Activated naive CD4-positive, alpha-beta T cell treated with Interleukin-2 at 50 U/mL for 16 hours (primary cell): ENCODE data around the gene ZNF423.

Experiments
- DNase-seq: peaks from one replicate; pipeline ENCODE4 v3.0.0-alpha.2; 2020

ZNF423 gene

DNA sequence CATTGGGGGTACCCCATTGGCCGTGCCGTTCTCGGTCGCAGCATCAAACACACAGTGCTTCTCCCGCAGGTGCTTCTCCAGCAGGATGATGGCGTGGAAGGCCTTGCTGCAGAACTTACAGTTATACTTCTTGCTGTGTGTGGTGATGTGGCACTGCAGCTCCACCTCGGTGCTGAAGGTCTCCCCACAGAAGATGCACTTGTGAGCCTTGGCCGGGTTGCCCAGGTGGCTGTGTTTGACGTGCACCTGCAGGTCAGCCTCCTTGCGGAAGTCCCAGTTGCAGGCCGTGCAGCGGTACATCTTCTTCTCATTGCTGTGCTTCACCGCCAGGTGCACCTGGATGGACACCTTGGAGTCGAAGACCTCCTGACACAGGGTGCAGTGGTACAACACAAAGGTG is 219.3 kb downstream of the ZNF423 start:
- no peak for DNase-seq

- no peak for DNase-seq
Measured at GRCh38 chr16:49635591-49636581, 220.0 kb downstream of the ZNF423 start.

- DNase-seq: no peak
Measured at GRCh38 chr16:49635009-49635350, 220.9 kb downstream of the ZNF423 start.

DNA sequence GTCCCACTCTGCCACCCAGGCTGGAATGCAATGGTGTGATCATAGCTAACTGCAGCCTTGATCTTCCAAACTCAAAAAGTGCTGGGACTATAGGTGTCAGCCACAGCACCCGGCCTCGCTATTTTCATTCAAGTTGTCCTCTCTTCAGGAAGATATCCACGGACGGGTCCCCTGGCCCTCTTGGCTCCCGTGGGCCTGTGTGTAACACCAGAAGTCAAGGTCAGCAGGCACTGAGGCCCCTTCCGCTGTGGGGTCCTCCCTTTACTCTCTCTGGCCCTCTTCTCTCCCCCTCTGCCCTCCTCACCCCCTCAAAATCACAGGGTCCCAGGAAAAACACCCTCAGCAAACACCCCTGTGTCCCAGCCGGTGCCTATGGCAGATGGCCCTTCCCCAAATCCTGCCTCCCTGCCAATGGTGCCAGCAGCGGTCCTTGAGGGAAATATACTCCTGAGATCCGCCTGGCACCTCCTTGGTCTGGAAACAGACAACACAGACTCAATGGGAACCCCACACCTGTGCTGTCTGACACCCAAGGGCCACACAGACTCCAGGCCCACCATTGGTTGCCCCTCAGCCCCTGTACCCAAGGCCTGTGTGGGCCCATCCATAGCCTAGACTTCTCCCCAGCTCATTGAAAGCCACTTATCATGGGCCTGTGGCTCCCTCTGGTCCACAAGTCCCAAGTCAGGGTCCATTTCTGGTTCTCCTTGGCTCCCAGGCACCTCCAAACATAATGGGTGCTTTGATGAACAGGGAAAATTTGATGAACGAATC is 221.5 kb downstream of the ZNF423 start:
- DNase-seq: no peak

DNA sequence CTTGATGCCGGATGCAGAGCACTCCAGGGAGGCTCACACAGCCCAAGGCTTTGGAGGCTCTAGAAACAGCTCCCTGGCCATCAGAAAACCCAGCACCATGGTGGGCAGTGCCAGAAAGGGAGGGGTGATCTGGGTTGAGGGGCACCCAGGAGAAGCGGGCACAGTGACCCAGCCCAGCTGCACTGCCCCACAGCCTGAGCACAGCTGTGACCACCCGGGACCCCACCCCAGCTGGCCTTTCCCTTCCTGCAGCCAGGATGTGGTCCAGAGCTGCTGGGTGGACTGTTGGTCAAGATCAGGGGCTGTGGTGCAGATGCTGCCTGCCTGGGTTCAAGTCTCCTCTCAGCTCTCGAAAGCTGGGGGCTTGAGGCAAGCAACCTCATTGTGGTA is 223.1 kb downstream of the ZNF423 start:
- no peak for DNase-seq

DNA sequence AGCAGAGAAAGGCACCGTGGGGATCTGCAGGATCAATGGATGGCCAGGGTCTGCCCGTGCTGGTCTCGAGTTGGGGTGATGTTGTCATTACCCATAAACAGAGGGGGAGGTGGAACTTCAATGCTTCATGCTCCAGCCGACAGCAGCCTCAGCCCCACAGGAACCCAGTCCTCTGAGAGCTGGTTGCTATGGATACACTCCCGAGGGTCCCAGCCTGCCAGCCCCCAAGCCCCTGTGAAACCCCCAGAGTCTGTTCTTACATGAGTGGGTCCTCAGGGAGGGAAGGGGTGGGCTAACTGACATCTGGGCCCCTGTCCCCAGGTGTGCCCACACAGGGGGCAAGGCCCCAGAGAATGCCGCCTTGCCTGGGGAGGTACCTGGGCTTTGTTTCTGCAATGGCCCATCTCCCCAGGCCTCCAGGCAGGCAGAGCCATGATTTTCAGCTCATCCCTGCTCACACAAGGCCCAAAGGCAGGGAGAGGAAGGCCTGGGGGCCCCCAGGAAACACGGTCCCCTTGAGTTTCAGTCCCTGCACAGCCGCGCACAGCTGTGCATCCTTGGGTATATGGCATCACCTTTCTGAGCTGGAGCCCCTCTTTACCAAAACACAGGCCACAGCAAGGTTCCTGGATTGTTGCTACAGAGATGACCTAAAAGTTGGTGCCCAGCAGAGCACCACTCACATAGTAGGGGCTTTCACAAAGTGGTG is 223.7 kb downstream of the ZNF423 start:
- DNase-seq: no peak

- DNase-seq: no peak
Measured at GRCh38 chr16:49631187-49632041, 224.5 kb downstream of the ZNF423 start.

- DNase-seq: no peak
Measured at GRCh38 chr16:49630783-49631182, 225.1 kb downstream of the ZNF423 start.

DNA sequence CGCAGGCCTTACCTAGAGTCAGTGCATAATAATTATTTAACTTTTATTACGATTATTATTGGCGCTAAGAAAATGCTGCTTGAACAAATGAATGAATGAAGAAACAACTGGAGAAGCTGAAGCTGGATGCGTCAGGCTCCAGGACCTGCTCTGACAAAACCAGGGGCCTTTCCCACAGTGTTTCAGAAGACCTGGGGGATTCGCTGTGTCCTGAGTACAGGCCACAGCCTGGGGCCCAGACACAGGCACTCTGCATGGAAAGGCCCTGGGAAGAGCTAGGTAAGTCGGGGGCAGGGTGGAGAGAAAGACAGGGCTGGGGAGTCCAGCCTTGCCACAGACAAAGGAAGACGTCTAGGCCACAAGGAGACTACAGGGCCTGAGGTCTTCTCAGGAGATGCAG is 226.1 kb downstream of the ZNF423 start:
- DNase-seq: no peak

DNA sequence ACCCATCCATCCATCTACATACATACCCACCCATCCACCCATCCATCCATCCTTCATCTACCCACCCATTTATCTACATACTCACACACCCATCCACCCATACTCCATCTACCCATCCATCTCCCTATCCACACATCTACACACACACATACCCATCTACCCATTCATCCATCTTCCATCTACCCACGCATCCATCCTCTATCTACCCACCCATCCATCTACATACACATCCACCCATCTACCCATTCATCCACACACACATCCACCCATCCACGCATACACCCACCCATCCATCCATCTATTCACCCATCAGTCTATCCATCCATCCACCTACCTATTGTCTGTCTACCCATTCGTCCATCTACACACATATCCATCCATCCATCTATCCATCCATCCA is 227.8 kb downstream of the ZNF423 start:
- DNase-seq: no peak

DNA sequence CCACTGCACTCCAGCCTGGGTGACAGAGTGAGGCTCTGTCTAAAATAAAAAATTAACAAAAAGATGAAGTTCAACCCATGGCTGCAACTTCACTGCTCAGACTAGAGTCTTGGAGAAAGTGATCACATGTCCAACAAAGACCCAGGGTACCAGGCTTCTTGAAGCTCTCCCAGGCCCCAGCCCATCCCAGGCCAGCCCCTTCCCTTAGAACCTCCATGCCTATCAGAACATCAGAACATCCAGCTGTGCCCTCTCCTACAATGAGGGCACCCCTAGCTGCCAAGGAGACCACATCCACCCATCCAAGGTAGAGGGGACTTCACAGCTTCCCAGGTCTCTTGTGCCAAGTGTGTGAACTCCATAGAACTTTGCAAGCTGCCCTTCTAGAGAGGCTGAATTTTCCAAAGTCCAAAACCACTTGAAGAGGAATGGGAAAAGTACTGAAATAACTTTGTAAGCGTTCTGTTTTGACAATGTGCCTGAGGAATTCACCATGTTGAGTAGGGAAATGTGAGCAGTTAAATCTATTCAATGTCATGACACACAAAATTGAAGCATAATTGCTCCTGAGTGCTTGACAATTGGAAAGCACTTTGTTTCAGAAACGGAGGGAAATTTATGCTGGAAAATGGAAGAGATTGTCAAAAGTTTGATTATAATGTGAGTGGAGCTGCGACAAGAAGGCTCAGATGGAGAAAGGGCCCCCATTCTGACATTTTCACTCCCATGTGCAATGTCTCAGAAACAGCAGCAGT is 230.4 kb downstream of the ZNF423 start:
- DNase-seq: no peak

- no peak for DNase-seq
Measured at GRCh38 chr16:49623501-49624266, 232.2 kb downstream of the ZNF423 start.

GRCh38 chr16:49622421-49623402 is 233.2 kb downstream of the ZNF423 start:
- DNase-seq: no peak

DNA sequence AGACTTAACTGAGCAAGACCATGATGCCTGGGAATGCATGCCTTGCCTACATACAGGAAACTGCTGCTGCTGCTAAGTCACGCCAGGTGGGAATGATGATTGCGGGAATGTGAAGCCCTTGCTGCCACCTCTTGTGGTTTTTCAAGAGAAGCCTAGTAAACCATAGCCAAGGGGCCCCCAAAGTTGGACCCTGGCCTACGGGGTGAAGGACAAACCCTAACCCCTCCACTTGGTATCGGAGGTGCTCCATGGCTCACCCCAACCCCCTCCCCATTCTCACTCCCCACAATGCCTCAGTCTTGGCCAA is 233.9 kb downstream of the ZNF423 start:
- no peak for DNase-seq

DNA sequence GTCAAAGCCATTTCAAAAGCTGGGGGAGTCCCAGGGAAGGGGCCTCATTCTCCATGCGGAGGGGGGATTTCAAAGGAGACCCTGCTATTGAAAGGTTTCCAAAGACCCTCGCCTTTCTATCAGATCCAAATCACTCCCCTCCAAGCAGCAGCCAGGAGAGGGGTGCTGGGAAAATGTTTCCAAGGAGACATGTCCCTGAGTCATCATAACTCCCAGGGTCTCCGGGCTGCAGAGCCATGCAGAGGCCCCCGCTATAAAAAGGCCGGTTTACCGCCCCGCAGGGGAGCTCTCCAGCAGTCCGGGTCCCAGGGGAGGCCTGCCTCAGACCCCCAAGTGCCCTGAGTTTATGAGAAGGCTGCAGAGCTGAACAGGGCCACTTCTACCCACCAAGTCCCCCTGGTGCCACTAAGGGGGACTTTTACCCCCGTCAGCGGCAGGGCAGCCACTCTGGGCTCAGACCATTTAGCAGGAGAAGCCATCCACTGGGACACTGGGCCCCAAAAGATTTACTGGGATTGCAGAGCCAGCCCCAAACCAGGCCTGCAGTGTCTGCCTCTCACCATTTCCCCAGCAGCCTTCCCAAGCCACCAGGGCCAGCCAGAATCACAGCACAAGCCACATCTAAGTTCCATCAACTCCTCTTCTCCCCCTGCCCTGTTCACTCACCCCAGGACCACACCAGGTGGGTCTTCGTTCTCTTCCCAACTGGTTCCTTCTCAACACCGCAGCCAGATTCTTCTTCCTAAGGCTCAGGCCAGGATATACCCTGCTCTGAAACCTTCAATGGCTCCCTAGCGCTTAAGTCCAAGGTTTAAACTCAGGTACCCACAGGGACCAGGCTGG is 234.4 kb downstream of the ZNF423 start:
- DNase-seq: no peak

DNA sequence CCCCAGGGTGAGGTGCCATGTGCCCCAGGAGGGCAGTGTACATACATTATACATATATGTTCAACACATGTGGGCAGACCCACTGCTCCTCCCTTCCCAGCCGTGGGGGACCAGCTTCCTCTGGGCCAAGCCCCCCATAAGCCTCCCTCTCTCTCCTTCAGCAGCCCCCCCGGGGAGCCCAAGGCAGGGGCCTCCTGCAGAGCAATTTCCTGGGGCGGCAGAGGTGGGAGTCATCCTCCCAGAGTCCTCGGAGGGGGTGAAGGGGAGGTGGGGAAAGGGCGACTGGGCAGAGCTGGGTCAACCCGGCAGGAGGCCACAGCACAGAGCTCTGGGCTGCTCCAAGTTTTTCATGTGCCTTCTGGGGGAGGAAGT is 235.1 kb downstream of the ZNF423 start:
- no peak for DNase-seq

GRCh38 chr16:49620158-49620868 is 235.6 kb downstream of the ZNF423 start:
- no peak for DNase-seq

DNA sequence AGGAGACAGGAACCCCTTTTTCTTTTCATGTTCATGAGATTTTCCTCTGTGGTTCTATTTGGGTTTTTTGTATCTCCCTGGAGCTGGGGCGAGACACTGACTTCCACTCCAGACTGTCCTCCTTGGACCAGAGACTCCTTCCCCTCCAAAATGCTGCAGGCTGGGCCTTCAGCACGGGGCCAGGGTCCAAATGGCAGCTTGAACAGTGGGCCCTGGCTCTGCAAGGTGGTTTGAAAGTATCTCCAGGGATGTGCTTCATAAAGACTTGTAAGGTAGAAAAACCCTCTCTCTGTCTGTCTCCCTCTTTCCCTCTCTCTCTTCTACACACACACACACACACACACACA is 236.1 kb downstream of the ZNF423 start:
- no peak for DNase-seq
